ENCODE measurements around the gene CHST12. TPM values are rescaled to one million over a fixed set of nuclear protein-coding genes. Genes with fewer than 3 reads are reported as not detected.

Gene CHST12
- total and polyA plus RNA-seq, 10 of the 15 experiments (the other 5 are each of a cell fraction or from before 2014, with no cell fraction given) = 0.05 to 14.2 (median 3.3) TPM

- ChIA-PET SMC1A (ENCODE audit: uncharacterized antibody, unreplicated experiment) (no interaction called here), RAD21 (ENCODE audit: unreplicated experiment) (interaction anchor here (0.7 kb wide), 1 partner anchor 46 kb away, joined by 3 read pairs; no protein-coding TSS in a partner anchor), POLR2A (no interaction called here), CTCF (no interaction called here)
- WGBS (ENCODE audit: insufficient coverage, insufficient replicate concordance, low lambda C conversion rate, missing lambda C conversion rate) = 91% methylated on average over 21 of the region's 21 CpGs
- BruUV-seq (replicated peaks) = no TSS peak
- intact Hi-C loops (cut with micrococcal nuclease; ENCODE audit: unreplicated experiment) = no loop called here
- H3K9me3 ChIP-seq (replicated peaks; ENCODE audit: control insufficient read depth, insufficient read depth, low read length) = no peaks in the 10 kb centered on the region
- FAIRE-seq (no peak), ATAC-seq (no peak), DNase-seq (ENCODE audit: low read depth, low spot score) (no peak)
- no peak overlapping the region for H3K4me2 ChIP-seq (ENCODE audit: control insufficient read depth, insufficient read depth)
- H3K27ac ChIP-seq (ENCODE audit: control insufficient read depth, insufficient read depth) = no peak overlapping the region
- H2AFZ ChIP-seq (ENCODE audit: control insufficient read depth, low read depth, low read length) = no peak overlapping the region
- H4K20me1 ChIP-seq (ENCODE audit: control insufficient read depth, insufficient read depth) = no peaks in the 10 kb centered on the region
- H3K4me3 ChIP-seq = no peak overlapping the region
- H3K9ac ChIP-seq (ENCODE audit: control insufficient read depth, insufficient read depth, low read length) = no peak overlapping the region
- H3K36me3 ChIP-seq (ENCODE audit: control insufficient read depth in 2 of 2, insufficient read depth in 2 of 2, low read length in 1 of 2) = peaks cover 16 to 46% of the 10 kb centered on the region in 2 experiments
- no peaks in the 10 kb centered on the region for H3K79me2 ChIP-seq (ENCODE audit: control insufficient read depth, insufficient read depth, low read length)
- TF ChIP-seq POLR2A (IDR thresholded peaks at IDR 0.05; ENCODE audit: low read depth, low read length) = 0 out of 2 replicates have a peak, but pooled peaks have one; percentile 19
- no peak for TF ChIP-seq ZBTB40 (IDR thresholded peaks at IDR 0.05; ENCODE audit: borderline replicate concordance)
- no peaks in the 10 kb centered on the region for H3K4me1 ChIP-seq (ENCODE audit: control insufficient read depth, insufficient read depth, low read length)
- in situ Hi-C loops (cut with MboI) = no loop called here
- H3K27me3 ChIP-seq (replicated peaks in 1 of 2; ENCODE audit: control insufficient read depth in 2 of 2, insufficient read depth in 2 of 2, low read length in 1 of 2) = no peaks in the 10 kb centered on the region
These were observed 21.4 kb upstream of the CHST12 start for GRCh38 chr7:2381881-2382509.

Data from GM12878 (cell line).